ENCODE measurements around the gene CDKN2B. TPM values are rescaled to one million over a fixed set of nuclear protein-coding genes. Genes with fewer than 3 reads are reported as not detected.

CDKN2B gene
- polyA plus RNA-seq, 1 of the 3 experiments (the other 2 are of a cell fraction): 6.3 TPM

DNA sequence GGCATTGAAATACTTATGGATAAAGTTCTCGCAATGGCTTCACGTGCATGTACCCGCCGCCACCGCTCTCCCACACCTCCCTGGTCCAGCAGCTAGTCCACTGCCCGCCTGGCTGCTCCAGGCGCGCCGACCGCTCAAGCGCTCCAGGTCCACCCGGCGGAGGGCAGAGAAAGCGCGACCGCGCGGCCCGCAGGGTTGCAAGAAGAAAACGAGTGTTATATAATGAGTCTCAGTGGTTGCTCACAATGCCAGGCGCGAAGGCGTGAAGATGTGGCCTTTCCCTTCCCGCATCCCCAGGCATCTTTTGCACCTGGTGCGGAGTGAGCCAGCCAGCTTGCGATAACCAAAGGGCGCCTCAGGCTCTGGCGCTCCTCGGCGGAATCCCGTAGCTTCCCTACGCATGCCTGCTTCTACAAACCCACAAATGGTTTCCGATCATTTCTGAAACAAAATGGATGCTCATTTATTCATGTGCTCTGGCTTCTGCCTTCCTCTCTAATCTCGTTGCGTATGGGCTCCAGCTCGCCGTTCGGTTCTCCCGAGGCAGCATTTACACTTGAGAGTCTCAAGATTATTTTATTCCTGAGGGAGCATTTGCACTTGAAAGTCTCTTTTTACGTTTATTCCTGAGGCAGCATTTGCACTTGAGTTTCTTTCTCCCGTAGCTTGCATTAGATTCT is 40.6 kb downstream of the CDKN2B start (continued):
- TF ChIP-seq, protein P1, sequence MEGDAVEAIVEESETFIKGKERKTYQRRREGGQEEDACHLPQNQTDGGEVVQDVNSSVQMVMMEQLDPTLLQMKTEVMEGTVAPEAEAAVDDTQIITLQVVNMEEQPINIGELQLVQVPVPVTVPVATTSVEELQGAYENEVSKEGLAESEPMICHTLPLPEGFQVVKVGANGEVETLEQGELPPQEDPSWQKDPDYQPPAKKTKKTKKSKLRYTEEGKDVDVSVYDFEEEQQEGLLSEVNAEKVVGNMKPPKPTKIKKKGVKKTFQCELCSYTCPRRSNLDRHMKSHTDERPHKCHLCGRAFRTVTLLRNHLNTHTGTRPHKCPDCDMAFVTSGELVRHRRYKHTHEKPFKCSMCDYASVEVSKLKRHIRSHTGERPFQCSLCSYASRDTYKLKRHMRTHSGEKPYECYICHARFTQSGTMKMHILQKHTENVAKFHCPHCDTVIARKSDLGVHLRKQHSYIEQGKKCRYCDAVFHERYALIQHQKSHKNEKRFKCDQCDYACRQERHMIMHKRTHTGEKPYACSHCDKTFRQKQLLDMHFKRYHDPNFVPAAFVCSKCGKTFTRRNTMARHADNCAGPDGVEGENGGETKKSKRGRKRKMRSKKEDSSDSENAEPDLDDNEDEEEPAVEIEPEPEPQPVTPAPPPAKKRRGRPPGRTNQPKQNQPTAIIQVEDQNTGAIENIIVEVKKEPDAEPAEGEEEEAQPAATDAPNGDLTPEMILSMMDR (IDR thresholded peaks at IDR 0.05): no peak
- no peak for TF ChIP-seq RXRA (IDR thresholded peaks at IDR 0.05; ENCODE audit: borderline replicate concordance, low read depth)
- TF ChIP-seq JUND (IDR thresholded peaks at IDR 0.05): no peak
- no peak for TF ChIP-seq NFIC (IDR thresholded peaks at IDR 0.05; ENCODE audit: borderline replicate concordance)
- no peak for TF ChIP-seq TAF1 (IDR thresholded peaks at IDR 0.05; ENCODE audit: borderline replicate concordance, low read depth, low read length)
- no peak for TF ChIP-seq POLR2AphosphoS5 (IDR thresholded peaks at IDR 0.05; ENCODE audit: low read depth, low read length)
- no peak for TF ChIP-seq YY1 (IDR thresholded peaks at IDR 0.05; ENCODE audit: low read depth)
- TF ChIP-seq, protein P2, sequence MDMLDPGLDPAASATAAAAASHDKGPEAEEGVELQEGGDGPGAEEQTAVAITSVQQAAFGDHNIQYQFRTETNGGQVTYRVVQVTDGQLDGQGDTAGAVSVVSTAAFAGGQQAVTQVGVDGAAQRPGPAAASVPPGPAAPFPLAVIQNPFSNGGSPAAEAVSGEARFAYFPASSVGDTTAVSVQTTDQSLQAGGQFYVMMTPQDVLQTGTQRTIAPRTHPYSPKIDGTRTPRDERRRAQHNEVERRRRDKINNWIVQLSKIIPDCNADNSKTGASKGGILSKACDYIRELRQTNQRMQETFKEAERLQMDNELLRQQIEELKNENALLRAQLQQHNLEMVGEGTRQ (IDR thresholded peaks at IDR 0.05; ENCODE audit: borderline replicate concordance, low read depth, low read length): no peak
- no peak for TF ChIP-seq EZH2phosphoT487 (IDR thresholded peaks at IDR 0.05; ENCODE audit: borderline replicate concordance, low read depth)
- TF ChIP-seq GABPA (IDR thresholded peaks at IDR 0.05; ENCODE audit: low read depth): no peak

DNA sequence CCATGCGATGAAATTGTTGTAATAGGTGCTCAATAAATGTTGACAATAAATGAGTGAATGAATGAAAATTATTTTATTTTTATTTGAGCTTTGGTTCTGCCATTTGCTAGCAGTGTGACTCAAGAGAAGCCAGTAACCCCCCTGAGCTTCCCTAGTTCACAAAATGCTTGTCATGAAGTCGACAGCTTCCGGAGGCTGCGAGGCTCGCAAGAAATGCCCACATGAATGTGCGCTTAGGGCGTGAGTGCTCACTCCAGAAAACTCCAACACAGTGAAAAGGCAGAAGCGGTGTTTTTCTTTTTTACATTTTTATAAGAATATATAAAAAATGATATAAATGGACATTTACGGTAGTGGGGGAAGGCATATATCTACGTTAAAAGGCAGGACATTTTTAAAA is 41.4 kb downstream of the CDKN2B start:
- peaks cover 61% of the 10 kb centered on the region for H3K27me3 ChIP-seq (ENCODE audit: insufficient read depth)
- no peaks in the 10 kb centered on the region for H3K79me2 ChIP-seq (ENCODE audit: insufficient read depth)
- TF ChIP-seq GABPA (IDR thresholded peaks at IDR 0.05; ENCODE audit: low read depth) (no peak), FOXM1 (IDR thresholded peaks at IDR 0.05; ENCODE audit: low read depth) (no peak), FOXJ3 (CRISPR knock-in tag; IDR thresholded peaks at IDR 0.05) (no peak)
- H3K9me3 ChIP-seq: no peaks in the 10 kb centered on the region
- no peak overlapping the region for H3K9ac ChIP-seq
- peaks cover 12% of the 10 kb centered on the region for H3F3A ChIP-seq (replicated peaks; ENCODE audit: insufficient read depth)
- no peak overlapping the region for H3K27ac ChIP-seq (ENCODE audit: low read depth in 2 of 2, low read length in 1 of 2)
- ChIA-PET CTCF (interaction anchor here (1.2 to 2.3 kb wide), 4 partner anchors 12 to 152 kb away, joined by 3 to 15 read pairs (median 6); partner anchors contain the start of gene CDKN2B), POLR2A (no interaction called here)
- peaks cover 0 to 11% of the 10 kb centered on the region in 2 experiments; a peak in 1 of 4 replicates for H3K4me1 ChIP-seq (ENCODE audit: control insufficient read depth in 1 of 2, insufficient read depth in 2 of 2, low read depth in 1 of 2, low read length in 1 of 2)
- no peak for DNase-seq
- H3K36me3 ChIP-seq (replicated peaks in 1 of 2; ENCODE audit: control insufficient read depth in 1 of 2, insufficient read depth in 2 of 2, low read length in 1 of 2): no peaks in the 10 kb centered on the region
- H4K20me1 ChIP-seq (ENCODE audit: insufficient read depth): no peaks in the 10 kb centered on the region
- H2AFZ ChIP-seq (ENCODE audit: low read depth): no peak overlapping the region
- no peak overlapping the region for H3K4me2 ChIP-seq
- H3K9me2 ChIP-seq: no peaks in the 10 kb centered on the region
- WGBS (ENCODE audit: low lambda C conversion rate): 50% methylated on average over 10 of the region's 10 CpGs
- H3K4me3 ChIP-seq (ENCODE audit: low read depth in 2 of 2, low read length in 1 of 2): no peak overlapping the region

DNA sequence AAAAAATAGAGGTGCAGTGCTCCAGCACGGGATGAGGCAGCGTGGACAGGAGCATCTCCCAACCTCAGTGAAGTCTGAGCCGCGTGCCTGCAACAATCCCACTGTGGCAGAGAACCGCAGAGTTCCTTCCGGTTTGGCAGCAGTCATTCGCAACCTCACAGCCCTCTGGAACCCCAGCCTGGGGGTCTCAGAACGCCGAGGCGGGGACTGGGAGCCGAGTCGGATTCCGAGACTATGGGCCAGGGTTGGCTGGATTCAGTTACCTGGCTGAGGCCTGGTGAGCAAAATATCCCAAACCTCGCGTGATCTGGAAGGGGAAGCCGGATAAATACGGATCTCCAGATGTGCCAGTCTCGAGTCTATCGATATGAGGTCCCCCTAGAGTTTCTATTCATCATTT is 41.9 kb downstream of the CDKN2B start:
- no peak overlapping the region for H2AFZ ChIP-seq (ENCODE audit: low read depth)
- ChIA-PET CTCF (interaction anchor here (1.2 kb wide), 1 partner anchor 153 kb away, joined by 3 read pairs; no protein-coding TSS in a partner anchor), POLR2A (no interaction called here)
- no peaks in the 10 kb centered on the region for H3K36me3 ChIP-seq (replicated peaks in 1 of 2; ENCODE audit: control insufficient read depth in 1 of 2, insufficient read depth in 2 of 2, low read length in 1 of 2)
- no peak for DNase-seq
- no peaks in the 10 kb centered on the region for H3K9me2 ChIP-seq
- no peak overlapping the region for H3K4me3 ChIP-seq (ENCODE audit: low read depth in 2 of 2, low read length in 1 of 2)
- H3K27ac ChIP-seq (ENCODE audit: low read depth in 2 of 2, low read length in 1 of 2): no peak overlapping the region
- WGBS (ENCODE audit: low lambda C conversion rate): 55% methylated on average over 15 of the region's 19 CpGs
- H3K27me3 ChIP-seq (ENCODE audit: insufficient read depth): peaks cover 55% of the 10 kb centered on the region
- peaks cover 0 to 11% of the 10 kb centered on the region in 2 experiments; a peak in 1 of 4 replicates for H3K4me1 ChIP-seq (ENCODE audit: control insufficient read depth in 1 of 2, insufficient read depth in 2 of 2, low read depth in 1 of 2, low read length in 1 of 2)
- H3F3A ChIP-seq (replicated peaks; ENCODE audit: insufficient read depth): peaks cover 10% of the 10 kb centered on the region
- H4K20me1 ChIP-seq (ENCODE audit: insufficient read depth): no peaks in the 10 kb centered on the region
- TF ChIP-seq, protein P3, sequence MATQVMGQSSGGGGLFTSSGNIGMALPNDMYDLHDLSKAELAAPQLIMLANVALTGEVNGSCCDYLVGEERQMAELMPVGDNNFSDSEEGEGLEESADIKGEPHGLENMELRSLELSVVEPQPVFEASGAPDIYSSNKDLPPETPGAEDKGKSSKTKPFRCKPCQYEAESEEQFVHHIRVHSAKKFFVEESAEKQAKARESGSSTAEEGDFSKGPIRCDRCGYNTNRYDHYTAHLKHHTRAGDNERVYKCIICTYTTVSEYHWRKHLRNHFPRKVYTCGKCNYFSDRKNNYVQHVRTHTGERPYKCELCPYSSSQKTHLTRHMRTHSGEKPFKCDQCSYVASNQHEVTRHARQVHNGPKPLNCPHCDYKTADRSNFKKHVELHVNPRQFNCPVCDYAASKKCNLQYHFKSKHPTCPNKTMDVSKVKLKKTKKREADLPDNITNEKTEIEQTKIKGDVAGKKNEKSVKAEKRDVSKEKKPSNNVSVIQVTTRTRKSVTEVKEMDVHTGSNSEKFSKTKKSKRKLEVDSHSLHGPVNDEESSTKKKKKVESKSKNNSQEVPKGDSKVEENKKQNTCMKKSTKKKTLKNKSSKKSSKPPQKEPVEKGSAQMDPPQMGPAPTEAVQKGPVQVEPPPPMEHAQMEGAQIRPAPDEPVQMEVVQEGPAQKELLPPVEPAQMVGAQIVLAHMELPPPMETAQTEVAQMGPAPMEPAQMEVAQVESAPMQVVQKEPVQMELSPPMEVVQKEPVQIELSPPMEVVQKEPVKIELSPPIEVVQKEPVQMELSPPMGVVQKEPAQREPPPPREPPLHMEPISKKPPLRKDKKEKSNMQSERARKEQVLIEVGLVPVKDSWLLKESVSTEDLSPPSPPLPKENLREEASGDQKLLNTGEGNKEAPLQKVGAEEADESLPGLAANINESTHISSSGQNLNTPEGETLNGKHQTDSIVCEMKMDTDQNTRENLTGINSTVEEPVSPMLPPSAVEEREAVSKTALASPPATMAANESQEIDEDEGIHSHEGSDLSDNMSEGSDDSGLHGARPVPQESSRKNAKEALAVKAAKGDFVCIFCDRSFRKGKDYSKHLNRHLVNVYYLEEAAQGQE (IDR thresholded peaks at IDR 0.05; ENCODE audit: low read depth, low read length): no peak
- no peak for TF ChIP-seq RFX5 (IDR thresholded peaks at IDR 0.05; ENCODE audit: low read length)
- TF ChIP-seq RXRA (IDR thresholded peaks at IDR 0.05; ENCODE audit: borderline replicate concordance, low read depth): no peak
- no peak for TF ChIP-seq NFIC (IDR thresholded peaks at IDR 0.05; ENCODE audit: borderline replicate concordance)
- TF ChIP-seq RAD21 (IDR thresholded peaks at IDR 0.05; ENCODE audit: low read length): no peak
- no peak for TF ChIP-seq FOXM1 (IDR thresholded peaks at IDR 0.05; ENCODE audit: low read depth)
- TF ChIP-seq ELF1 (IDR thresholded peaks at IDR 0.05): no peak
- no peak for TF ChIP-seq TEAD4 (IDR thresholded peaks at IDR 0.05; ENCODE audit: borderline replicate concordance, insufficient read depth)
- no peak for TF ChIP-seq GABPA (IDR thresholded peaks at IDR 0.05; ENCODE audit: low read depth)
- TF ChIP-seq, protein P2 (IDR thresholded peaks at IDR 0.05; ENCODE audit: borderline replicate concordance, low read depth, low read length): no peak
- TF ChIP-seq POLR2AphosphoS5 (IDR thresholded peaks at IDR 0.05; ENCODE audit: low read depth, low read length): no peak
- H3K79me2 ChIP-seq (ENCODE audit: insufficient read depth): no peaks in the 10 kb centered on the region
- no peak overlapping the region for H3K9ac ChIP-seq
- H3K9me3 ChIP-seq: no peaks in the 10 kb centered on the region
- no peak overlapping the region for H3K4me2 ChIP-seq

Data from SK-N-SH (cell line).